Stimulated activated CD8-positive, alpha-beta memory T cell treated with anti-CD3 and anti-CD28 coated beads, Interleukin-7, amount 100 ng/mL, for 48 hours (primary cell): Measurements from ENCODE around the gene SPIRE1.
"Not testable (repeated sequence)": the region's sequence is repeated elsewhere in the genome, so short reads cannot be mapped to it uniquely, and the experiment has no call there.

Source experiments
- DNase-seq, 2 donors: peaks; one replicate each; pipeline ENCODE4 v3.0.0-alpha.2; 2020; ENCODE audit warnings: low read depth in 1 of 2; ENCODE audit errors: extremely low read depth in 1 of 2

Gene SPIRE1

DNA sequence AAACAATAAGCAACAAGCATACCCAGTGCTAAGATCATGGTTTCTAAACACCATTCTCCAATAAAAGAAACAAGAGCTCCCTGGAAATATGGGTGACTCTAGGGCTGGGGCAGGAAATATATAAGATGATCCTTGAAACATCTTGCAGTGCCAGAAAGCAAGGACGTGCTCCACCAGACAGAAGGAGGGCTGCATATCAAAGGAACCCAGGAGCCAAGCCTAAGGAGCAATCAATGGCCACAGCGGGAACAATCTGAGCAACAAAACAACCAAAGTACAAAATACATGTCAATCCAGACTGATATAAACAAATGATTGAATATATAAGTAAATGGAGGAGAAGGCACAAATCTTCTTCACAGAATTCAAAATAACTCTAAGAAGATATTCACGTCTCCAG, 10.1 kb downstream of the SPIRE1 start:
- DNase-seq, result no peak

DNA sequence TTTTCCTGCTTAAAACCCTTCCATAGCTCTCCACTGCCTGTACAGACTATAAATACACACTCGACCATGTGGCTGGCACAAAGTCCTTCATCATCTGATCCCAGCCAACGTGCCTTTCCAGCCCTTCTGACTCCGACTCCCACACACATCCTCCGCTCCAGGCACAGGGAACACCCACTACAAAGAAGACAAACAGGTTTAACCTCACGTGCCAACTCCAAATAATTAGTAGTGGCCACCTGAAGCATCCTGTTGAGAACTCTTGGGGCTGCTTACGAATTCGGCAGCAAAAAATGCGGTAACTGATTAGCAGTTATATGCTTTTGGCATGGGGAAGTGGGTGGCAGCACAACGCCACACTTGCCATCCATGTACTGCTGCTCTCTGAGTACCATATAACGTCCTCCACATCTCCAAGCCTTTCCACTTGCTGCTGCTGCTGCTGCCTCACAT, 12.1 kb downstream of the SPIRE1 start:
- no peak for DNase-seq

DNA sequence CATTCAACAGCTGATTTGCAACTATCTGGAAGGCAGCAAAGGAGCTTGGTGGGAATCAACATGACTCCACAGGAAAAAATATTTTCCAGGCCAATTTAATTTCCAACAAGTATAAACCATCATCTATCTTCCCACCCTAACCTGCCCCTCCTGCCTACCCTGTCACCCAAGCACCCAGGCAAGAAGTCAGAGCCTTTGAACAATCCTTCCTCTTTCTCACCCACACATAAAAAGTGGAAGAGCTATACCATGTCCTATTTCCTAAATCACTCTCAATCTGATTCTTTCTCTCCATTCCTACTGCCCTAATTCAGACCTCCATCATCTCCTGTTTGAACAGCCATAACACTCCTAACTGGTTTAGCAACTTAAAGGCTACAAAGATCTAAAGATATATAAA, 12.7 kb downstream of the SPIRE1 start:
- no peak for DNase-seq

DNA sequence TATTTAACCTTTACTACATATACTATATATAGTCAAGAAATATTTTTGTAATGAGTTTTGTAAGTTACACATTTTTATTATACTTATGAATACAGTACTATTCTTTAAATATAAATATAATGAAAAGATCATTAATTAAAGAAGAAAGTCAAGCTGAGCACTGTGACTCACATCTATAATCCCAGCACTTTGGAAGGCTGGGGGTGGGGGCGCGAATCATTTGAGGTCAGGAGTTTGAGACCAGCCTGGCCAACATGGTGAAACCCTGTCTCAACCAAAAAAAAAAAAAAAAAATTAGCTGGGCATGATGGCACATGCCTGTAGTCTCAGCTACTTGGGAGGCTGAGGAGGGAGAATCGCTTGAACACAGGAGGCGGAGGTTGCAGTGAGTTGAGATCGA, 14.2 kb downstream of the SPIRE1 start:
- not testable (repeated sequence) for DNase-seq

DNA sequence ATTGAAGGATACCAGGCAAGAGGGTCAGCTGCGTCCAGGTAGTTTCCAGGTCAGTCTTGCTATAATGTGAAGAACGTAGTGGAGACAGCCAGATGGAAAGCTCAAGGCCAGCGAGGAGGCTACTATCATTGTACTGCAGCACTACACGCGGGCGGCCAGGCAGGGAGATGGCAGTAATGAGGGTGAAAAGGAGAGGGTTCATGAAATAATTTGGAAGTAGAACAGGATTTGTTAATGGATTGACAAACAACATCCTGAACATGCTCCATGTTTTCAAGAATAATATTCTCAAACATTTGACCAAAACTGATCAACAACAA, 17.1 kb downstream of the SPIRE1 start:
- DNase-seq, result no peak

DNA sequence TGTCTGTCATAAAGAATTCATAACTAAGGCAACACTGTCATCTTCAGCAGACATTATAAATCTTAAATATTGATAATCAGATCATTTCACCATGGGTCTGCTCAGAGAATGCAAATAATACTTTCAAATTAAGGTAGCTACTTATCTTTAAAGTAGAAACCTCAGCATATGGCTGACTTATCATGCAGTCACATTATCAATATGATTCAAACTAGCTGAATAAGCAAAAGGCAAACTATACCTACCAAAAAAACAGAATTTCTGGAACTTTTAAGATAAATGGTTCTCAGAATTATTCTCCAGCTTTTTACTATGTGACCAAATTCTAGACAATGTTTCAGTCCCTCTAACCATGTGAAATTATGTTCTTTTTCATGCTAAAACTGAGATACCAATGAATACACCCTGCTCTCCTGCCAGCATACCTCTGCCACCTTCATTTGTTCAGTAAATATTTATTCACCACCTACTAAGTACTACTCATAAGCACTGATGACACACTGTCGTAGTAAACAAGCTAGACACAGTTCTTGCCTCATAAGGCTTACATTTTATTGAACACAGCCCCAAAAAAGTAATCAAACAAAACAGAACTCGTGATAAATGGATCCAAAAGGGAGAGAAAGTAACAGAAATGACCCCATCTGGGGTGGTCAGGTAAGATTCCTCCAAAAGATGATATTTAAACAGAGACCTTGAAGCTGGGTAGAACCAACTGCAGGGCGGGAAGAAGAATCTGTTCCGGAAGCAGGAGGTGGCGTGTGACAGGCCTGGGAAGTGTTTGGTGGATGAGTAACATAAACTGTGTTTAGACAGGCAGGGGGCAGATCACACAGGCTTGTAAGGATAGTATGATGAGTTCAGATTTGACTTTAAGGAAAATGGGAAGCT, 17.7 kb downstream of the SPIRE1 start:
- DNase-seq, result no peak

DNA sequence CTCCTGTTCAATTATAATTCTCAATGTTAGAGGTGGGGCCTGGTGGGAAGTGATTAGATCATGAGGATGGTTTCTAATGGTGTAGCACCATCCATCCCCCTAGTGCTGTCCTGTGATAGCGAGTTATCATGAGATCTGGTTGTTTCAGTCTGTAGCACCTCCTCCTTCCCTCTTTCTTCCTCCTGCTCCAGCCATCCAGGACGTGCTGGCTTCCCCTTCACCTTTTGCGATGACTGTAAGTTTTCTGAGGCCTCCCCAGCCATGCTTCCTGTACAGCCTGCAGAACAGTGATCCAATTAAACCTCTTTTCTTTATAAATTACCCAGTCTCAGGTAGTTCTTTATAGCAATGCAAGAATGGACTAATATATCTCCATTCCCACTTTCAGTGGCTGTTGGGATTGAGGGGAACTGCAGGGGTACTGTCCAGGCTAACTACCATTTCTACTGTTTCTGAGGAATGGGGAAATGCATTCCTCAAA, 19.2 kb downstream of the SPIRE1 start:
- DNase-seq, result no peak

DNA sequence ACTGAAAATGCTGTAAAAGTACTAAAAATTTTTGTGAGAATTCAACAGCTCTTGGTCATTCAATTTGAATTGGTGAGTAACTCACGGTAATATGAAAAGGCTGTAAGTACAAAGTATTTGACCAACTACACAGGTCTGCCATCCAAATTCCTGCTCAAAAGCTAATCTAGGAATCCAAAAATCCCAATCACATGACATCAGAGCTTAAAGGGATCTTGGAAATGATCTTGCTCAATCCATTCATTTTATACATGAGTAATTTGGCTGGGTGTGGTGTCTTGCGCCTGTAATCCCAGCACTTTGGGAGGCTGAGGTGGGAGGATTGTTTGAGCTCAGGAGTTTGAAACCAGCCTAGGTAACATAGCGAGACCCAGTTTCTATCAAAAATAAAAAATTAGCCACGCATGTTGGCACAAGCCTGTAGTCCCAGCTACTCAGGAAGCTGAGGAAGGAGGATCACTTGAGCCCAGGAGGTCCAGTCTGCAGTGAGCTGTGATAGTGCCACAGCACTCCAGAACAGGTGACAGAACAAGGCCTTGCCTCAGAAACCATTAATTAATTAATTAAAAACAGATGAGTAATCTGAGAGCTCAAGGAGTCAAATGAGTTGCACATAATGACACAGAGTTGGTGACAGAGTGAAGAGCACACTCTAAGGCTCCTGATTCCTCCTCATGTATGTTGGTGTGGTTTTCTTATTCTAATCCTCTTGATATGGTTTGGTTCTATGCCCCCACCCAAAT, 19.8 kb downstream of the SPIRE1 start:
- no peak for DNase-seq

DNA sequence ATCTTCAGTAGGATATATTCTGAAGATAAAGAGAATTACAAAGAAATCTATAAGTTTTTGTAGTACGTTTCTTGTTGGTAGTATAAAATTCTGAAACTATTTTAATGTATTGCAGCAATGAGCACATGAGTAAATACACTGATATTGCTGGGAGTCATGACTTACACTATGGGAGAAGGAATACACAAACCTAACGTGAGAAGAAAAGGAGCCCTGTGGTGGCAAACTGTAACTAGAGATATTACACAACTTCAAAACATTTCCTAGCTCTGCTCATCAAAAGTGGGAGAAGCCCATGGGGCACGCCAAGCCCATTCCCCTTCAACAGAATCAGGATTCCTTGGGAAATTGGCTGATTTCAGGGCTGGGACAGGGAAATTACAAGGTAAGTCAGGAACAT, 20.5 kb downstream of the SPIRE1 start:
- no peak for DNase-seq

DNA sequence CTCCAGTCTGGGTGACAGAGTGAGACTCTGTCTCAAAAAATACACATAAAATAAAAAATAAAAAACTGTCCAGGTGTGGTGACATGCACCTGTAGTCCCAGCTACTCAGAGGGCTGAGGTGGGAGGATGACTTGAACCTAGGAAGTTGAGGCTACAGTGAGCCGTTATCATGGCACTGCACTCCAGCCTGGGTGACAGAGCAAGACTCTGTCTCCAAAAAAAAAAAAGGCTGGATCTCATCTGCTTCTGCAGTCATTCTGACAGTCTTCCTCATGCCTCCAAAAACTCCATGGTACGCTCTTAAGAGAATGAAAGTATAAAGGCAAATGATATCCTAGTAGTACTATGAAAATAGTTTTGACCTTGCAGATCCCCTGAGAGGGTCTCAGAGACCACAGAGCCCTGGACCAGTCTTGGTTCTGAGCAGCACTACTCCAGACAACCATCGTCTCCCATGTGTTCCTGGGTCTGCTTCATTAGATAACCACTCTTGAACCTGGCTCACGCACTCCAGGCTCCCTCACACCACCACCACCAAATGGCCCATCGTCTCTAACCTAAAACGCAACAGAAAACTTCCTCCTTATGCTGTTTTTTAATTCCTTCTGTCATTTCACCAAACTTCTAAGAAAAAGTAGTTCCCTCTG, 26.0 kb downstream of the SPIRE1 start:
- DNase-seq, result no peak

DNA sequence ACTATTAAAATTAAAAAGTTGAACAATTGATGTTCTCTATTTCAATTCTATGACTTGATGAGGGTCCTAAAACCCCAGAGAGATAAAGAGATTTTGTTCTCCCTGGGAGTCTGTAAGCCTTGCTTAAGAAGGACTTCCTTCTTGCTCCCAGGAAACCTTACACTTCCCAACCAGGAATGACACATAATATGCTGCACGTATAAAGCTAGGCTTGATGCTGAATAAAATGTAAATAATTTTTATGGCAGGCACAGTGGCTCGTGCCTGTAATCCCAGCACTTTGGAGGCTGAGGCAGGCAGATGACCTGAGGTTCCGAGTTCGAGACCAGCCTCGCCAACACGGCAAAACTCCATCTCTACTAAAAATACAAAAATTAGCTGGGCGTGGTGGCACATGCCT, 27.8 kb downstream of the SPIRE1 start:
- no peak for DNase-seq

DNA sequence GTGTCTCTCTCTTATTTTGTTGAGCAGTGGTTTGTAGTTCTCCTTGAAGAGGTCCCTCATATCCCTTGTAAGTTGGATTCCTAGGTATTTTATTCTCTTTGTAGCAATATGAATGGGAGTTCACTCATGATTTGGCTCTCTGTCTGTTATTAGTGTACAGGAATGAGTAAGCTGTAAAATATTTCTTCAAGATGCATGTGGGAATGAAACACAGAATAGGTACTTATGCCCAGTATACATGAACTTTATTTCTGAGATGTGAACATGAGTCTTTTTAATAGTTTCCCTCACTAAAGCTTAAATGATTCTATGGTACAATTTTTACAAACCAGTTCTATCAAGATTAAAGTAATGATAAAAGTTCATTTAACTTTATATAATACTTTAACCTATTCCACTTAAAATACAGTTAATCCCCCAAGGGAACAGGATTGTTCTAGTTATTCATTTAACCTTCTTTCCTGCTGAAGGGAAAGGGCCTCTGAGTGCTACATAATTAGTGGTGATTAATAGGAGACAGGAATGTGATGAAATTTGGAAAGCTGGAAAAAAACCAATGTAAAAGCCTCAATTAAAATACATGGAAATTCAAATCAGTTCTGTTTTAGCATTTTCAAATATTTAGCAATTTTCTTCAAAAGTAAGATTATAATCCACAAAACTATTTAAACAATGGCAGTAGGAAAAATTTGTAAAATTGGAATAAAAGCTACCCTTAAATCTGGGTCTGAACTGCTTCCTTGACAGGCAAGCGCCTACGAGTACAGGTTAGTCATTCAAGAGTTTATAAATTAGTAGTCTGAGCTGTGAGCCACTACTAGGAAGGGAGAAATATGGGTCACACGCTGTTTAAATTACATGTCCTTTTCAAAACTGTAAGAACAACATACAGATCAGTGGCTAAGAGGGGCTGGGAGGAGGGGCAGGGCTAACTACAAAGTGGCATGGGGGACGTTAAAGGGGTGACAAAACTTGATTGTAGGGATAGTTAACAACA, 28.9 kb downstream of the SPIRE1 start:
- no peak for DNase-seq

DNA sequence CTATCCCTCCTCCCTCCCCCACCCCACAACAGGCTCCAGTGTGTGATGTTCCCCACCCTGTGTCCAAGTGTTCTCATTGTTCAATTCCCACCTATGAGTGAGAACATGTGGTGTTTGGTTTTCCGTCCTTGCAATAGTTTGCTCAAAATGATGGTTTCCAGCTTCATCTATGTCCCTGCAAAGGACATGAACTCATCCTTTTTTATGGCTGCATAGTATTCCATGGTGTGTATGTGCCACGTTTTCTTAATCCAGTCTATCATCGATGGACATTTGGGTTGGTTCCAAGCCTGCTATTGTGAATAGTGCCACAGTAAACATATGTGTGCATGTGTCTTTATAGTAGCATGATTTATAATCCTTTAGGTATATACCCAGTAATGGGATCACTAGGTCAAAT, 30.7 kb downstream of the SPIRE1 start:
- not testable (repeated sequence) for DNase-seq

DNA sequence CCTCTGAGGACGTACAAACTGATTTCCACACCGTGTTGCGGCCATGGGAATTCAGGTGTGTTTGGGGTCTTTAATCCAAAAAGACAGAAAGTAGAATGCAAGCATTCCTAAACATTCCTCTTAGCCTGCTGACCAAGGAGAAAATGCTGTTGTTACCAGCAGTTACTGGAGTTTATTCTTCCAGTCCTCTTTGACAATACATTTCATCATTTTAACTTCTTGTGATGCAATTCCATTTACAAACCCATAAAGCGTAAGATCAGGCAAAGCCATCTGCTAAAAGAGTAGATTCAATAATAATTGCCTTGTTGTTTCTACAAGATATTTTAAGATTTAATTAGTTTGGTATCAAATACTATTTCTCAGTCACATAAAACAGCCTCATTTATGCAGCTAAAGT, 32.7 kb downstream of the SPIRE1 start:
- no peak for DNase-seq

DNA sequence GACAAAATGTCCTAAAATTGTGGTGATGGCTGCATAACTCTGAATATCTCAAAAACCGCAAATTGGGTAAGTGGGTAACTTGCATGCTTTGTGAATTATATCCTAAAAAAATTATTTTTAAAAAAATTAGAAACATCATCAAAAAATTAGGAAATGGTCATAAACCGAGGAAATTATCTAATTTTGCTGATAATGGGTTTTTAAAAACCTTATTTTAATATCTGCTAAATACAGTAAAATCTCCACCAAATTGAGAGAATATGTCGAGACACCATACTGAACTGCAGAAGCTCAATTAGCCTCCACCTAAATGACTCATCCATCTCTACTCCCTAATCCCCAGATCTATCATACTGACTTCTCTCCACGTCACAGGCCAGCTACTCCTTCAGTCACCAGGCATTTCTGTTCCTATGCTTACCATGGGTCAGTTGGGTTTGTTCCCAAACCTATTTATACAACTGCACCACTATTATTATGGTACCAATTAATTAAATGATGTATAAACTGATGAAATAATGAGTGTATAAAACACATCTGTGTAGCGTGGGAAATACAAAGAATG, 36.1 kb downstream of the SPIRE1 start:
- no peak for DNase-seq

DNA sequence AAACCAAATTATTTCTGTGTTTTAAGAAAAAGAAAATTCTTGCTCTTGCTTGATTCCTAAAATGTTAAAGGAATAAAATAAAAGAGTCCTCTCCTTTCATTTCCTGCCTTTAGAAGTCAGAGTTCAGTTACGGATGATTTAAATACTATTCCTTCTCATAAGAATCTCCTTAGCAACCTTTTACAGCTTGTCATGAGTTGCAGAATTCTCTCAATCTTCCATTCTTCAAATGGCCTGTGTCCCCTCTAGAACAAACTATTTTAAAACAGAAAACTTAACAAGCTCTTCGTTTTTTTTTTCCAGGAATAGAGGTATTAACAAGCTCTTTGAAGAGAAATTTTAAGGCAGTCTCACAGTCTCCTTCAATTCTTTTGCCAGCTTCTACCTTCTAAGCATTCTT, 42.2 kb downstream of the SPIRE1 start:
- DNase-seq, result no peak

DNA sequence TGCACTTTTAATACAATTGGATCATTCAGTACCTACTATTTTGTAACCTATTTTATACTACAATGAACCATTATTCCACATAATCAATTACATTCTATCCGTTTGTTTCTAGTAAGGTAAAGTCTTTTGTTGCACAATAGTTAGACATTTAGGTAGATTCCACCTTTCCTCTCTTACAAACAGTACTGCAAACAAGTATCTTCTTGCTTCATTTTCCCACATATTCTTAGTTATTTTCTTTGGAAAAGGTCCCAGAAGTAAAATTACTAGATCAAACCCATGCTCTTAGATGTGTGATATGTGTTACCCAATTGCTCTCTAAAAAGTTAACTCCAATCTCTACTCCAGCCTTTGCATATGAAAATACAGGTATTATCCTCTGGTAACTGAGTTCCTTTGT, 49.6 kb downstream of the SPIRE1 start:
- DNase-seq, result no peak

DNA sequence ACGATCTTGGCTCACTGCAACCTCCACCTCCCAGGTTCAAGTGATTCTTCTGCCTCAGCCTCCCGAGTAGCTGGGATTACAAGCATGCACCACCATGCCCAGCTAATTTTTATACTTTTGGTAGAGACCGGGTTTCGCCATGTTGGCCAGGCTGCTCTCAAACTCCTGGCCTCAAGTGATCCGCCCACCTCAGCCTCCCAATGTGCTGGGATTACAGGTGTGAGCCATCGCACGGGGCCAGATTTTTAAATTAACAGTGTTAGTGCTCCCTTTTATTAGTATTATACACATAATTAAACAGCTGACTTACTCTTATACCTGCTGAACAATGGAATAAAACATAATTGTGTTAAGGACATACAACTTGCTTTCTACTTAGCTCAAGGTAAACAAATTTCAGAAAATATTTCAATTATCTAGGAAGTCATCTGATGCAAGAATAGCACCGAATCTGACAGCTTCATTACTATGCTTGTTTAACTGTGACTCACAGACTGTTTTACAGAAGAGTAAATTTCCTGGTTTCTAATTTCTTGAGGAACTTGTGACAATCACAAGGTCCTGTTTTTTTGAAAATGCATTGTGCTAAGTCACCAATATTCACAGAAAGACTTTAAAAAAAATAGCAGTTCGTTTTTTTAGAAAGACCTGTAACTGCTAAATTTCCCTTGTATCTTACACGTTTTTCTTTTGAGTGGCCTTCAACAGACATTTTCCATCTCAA, 51.2 kb downstream of the SPIRE1 start:
- DNase-seq, result no peak

DNA sequence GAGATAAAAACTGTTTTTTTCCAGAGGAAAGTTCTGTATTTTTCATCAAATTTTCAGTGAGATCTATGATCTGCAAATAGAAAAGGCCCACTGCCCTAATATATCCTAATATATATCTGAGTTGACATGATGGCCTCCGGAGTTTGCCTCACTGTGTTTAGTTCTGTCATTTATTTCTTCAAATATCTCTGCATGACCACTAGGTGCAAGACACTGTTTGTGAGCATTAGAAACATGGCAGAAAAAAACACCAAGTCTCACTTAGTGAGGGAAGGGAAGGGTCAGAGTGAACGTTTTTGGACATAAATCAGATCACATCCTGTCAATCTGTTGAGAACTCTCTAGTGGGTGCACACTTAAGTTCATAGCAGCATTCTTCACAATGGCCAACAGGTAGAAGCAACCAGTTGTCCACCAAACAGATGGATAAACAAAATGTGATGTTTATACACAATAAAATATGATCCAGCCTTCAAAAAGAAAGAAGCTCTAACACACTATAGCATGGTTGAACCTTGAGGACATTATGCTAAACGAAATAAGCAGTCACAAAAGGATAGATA, 53.4 kb downstream of the SPIRE1 start:
- DNase-seq, result no peak
